GM12801 (cell line): Measurements from ENCODE around the gene TCHHL1.

Experiments used
- CTCF ChIP-seq: IDR thresholded peaks from one replicate; pipeline ENCODE4 v1.5.1; 2011; ENCODE audit warnings: control low read depth; ENCODE audit not compliant: insufficient read length; ENCODE audit errors: extremely low read depth

TCHHL1 gene

DNA sequence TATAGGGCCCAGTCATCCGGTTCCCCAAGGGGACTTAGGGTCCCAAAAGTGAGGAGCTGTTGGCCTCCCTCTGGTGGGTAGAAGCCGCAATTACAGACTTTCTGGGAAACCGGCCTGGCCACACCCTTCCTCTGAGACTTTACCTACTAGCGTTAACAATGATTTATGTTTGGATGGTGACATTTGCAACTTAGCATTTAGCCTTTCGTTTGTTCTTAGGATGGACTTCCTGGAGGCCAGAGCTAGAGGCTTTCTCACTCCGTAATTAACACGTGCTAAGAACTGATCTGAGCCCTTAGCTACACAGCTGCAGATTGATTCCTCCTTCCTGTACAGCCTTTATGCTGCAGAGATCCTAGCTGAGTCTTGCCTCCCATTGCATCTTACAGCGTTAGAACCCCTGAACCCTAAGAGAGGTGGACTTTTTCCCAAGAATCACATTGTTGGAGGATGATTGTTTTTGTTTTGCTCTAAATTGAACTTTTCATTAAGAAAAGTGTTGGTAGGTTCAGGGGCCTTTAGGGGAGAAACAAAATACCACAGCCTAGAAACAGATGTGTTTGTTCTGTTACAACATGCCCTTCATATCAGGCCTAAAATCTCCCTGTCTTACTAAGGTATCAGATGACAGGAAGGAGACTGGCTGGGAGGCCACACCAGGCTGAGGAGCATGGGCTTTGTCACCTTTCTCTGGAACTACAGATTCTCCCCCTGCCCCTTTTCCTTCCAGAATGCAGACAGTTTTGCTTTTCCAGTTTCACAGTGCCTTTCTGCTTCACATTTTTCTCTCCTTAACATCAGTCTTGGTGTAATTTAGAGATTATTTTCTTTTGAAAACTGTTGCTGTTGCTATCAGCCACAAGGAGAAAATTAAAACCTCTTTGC lies 54.0 kb downstream of the TCHHL1 start:
- no peak for TF ChIP-seq CTCF

- TF ChIP-seq CTCF: no peak
Observed at GRCh38 chr1:152034324-152034653, 54.6 kb downstream of the TCHHL1 start.
